Nephron progenitor cell (in vitro differentiated cells): ENCODE data around the gene PNLIPRP1.

Experiments
- DNase-seq: peaks from one replicate; pipeline ENCODE4 v3.0.0; 2021
- H3K27ac Mint-ChIP-seq: 2 replicates; pipeline ENCODE4 v1.8.0; 2021; ENCODE audit warnings: mild to moderate bottlenecking, moderate library complexity, mixed read lengths
- H3K27me3 Mint-ChIP-seq: 2 replicates; pipeline ENCODE4 v1.8.0; 2021; ENCODE audit warnings: mild to moderate bottlenecking, low read depth, mixed read lengths; ENCODE audit not compliant: poor library complexity
- H3K36me3 Mint-ChIP-seq: 2 replicates; pipeline ENCODE4 v1.8.0; 2021; ENCODE audit warnings: low read depth, mixed read lengths
- H3K4me1 Mint-ChIP-seq: 2 replicates; pipeline ENCODE4 v1.8.0; 2021; ENCODE audit warnings: mixed read lengths
- H3K4me3 Mint-ChIP-seq: 2 replicates; pipeline ENCODE4 v1.8.0; 2021; ENCODE audit warnings: mild to moderate bottlenecking, moderate library complexity, mixed read lengths
- H3K9me3 Mint-ChIP-seq: 2 replicates; pipeline ENCODE4 v1.8.0; 2021; ENCODE audit warnings: mild to moderate bottlenecking, moderate library complexity, mixed read lengths
- CTCF ChIP-seq: fragments of 200-600 bp; sonication (generic); IDR thresholded peaks from 2 replicates; pipeline ENCODE4 v1.5.0; 2021; ENCODE audit warnings: antibody characterized with exemption

PNLIPRP1 gene

DNA sequence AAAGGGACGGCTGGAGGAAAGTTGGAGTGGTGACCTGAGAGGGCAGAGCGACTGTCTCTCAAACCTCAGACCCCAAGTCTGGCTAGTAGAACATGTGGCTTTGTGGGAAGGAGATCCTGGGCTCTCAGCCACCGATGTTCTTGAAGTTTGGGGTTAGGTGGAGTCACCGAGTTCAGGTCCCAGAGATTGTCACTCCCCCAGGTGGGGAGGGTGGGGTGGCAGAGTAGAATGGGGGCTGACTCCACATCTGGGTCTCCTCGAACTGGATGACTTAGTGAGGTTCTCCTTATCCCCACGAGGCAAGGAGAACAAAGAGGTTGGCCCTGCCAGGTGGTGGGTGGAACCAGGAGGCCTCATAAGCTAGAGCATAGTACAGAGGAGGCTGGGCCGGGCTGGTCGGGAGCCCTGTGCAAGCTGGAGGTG is 15.3 kb downstream of the PNLIPRP1 start:
- no peak for DNase-seq
- H3K27me3 Mint-ChIP-seq = peaks cover 26% of the 10 kb centered on the region
- H3K4me1 Mint-ChIP-seq = peaks cover 14% of the 10 kb centered on the region
- no peak for TF ChIP-seq CTCF
- H3K36me3 Mint-ChIP-seq = no peaks in the 10 kb centered on the region
- H3K4me3 Mint-ChIP-seq = no peak overlapping the region
- no peaks in the 10 kb centered on the region for H3K9me3 Mint-ChIP-seq
- no peak overlapping the region for H3K27ac Mint-ChIP-seq

DNA sequence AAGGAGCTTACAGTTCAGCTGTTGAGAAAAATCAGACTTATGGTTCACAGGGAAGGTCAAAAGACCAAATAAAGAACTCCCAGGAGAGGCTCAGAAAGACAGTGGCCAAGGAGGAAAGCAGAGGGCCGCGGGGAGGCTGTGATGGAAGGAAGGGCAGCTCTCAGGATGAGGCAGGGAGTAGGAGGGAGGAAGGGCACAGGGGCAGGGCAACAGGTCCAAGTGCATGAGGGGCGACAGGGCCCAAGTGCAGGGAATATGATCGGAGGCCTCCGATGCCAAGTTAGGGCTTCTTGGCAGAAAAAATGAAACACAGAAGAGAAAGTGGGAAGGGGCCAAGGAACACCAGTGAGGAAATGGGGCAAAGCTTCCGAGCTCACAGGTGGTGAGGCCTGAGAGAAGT is 16.6 kb downstream of the PNLIPRP1 start:
- H3K4me1 Mint-ChIP-seq = peaks cover 14% of the 10 kb centered on the region
- DNase-seq = no peak
- H3K9me3 Mint-ChIP-seq = no peaks in the 10 kb centered on the region
- H3K27me3 Mint-ChIP-seq = peaks cover 24% of the 10 kb centered on the region
- no peak overlapping the region for H3K27ac Mint-ChIP-seq
- H3K4me3 Mint-ChIP-seq = no peak overlapping the region
- H3K36me3 Mint-ChIP-seq = no peaks in the 10 kb centered on the region
- TF ChIP-seq CTCF = no peak

DNA sequence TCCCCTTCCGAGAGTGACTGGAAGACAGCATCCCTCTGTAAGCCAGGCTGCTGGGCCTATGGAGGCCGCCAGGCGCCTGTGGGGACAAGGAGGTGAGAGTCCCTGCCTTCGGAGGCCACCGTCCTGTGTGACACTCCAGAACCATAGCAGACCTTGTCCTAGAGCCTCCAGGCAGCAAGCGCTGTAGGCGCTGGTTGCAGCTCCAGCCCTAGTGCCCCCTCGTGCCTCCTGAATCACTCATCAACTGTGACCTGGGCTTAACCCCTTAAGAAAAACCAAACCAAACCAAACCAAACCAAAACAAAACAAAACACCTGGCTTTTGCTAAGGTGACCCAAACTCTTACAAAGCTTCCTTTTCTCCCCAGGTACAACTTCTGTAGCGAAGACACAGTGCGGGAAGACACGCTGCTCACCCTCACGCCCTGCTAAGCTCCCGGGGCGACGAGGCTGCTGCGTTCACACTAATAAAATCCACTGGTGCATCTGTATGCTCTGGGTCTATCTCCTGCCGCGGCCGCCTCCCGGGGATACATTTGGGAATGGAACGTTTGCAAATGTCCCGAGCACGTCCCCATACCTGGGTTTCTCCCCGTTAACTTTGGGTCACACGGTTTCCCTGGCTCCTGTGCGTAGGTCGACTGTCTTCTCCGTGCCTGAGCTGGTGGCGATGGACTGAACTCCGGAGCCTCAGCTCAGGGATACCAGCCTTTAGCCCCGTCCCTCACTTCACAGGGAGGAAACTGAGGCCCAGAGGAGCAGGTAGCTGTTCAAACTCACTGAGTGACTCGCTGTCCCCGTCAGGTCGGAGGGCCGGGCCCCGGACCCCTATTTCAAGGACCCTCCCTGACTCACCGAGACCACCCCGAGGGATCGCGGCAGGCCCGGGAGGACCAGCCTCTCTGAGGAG is 18.2 kb downstream of the PNLIPRP1 start:
- peak; percentile 21 for DNase-seq
- Mint-ChIP-seq H3K27ac (no peak overlapping the region), H3K4me1 (peaks cover 14% of the 10 kb centered on the region), H3K9me3 (no peaks in the 10 kb centered on the region), H3K36me3 (no peaks in the 10 kb centered on the region), H3K4me3 (peak overlapping the region; percentile 78), H3K27me3 (peaks cover 36% of the 10 kb centered on the region)
- TF ChIP-seq CTCF = no peak

DNA sequence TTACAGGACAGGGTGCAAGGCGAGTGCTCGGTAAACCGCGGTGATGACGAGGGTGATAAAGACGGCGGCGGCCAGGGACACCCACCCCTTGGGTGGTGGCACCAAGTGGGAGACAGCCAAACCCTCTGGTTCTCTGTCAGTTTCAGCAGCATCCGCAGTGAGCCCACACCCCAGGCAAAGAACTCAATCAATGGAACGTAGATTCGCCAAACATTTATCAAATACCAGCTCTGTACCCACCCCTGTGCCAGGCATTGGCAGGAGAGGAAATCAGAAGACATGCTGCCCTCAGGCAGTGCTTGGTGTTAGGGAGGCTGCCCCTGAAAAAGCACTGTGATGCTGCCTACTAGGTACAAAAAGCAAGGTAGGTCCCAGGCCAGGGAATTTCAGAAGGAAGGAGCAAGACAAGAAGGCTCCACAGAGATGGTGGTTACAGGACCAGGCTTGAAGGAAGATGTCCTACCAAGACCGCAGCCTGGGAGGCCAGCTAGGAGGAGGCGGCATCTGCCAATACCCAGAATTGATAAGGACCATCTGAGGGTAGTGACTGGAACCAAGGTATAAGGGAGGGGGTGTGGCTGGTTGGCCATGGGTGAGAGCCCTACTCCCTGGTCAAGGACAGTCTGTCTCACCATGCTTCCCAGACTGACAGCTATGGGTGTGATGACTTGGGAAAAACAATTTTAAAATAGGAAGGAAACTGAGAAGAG is 19.8 kb downstream of the PNLIPRP1 start:
- no peak for DNase-seq

GRCh38 chr10:116611153-116611545 is 20.4 kb downstream of the PNLIPRP1 start:
- DNase-seq = no peak
- Mint-ChIP-seq H3K4me3 (no peak overlapping the region), H3K27ac (no peak overlapping the region), H3K27me3 (peaks cover 43% of the 10 kb centered on the region), H3K4me1 (peaks cover 14% of the 10 kb centered on the region), H3K9me3 (peaks cover 3% of the 10 kb centered on the region), H3K36me3 (no peaks in the 10 kb centered on the region)
- no peak for TF ChIP-seq CTCF

More for the DNA sequence above, 19.8 kb downstream of the PNLIPRP1 start:
- Mint-ChIP-seq H3K4me3 (peak overlapping the region; percentile 74), H3K27me3 (peaks cover 45% of the 10 kb centered on the region), H3K4me1 (peaks cover 14% of the 10 kb centered on the region), H3K9me3 (peaks cover 3% of the 10 kb centered on the region), H3K36me3 (no peaks in the 10 kb centered on the region), H3K27ac (no peak overlapping the region)
- TF ChIP-seq CTCF = no peak
